ENCODE data around the gene AASDH. TPM values are rescaled to one million over a fixed set of nuclear protein-coding genes. Genes with fewer than 3 reads are reported as not detected.

Gene AASDH
- total and polyA plus RNA-seq, 9 donors = 5.0 to 16.7 (median 10.1) TPM

DNA sequence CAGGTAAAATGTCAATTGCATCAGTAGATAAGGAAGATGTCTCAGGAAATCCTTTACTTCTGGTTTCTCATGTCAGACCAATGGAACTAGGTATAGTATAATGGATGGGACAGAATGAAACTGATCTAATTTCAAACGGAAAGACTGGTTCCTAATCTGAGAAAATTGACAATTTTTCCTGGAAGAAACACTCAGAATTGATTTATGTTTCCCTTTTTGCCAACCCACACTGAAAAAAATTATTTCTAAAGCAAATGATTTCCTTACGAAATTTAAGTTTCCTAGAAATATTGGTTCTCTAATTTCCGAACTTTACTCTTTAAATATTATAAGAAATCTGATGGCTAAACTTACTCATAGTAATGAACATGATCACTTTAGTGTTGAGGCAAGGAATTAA is 29.1 kb upstream of the AASDH start:
- DNase-seq = no peak
- no peaks in the 10 kb centered on the region for H3K27me3 ChIP-seq
- H3K4me1 ChIP-seq (ENCODE audit: insufficient read depth) = no peaks in the 10 kb centered on the region
- WGBS, 3 donors = 73 to 80% (median 78%) methylated on average over 3 of the region's 3 CpGs
- no peaks in the 10 kb centered on the region for H3K36me3 ChIP-seq
- H3K27ac ChIP-seq = no peak overlapping the region
- intact Hi-C loops (cut with DNase I) = no loop called here
- no peaks in the 10 kb centered on the region for H3K9me3 ChIP-seq
- TF ChIP-seq EP300 (IDR thresholded peaks at IDR 0.05) = no peak
- TF ChIP-seq POLR2A (IDR thresholded peaks at IDR 0.05) = no peak
- TF ChIP-seq, protein P1, sequence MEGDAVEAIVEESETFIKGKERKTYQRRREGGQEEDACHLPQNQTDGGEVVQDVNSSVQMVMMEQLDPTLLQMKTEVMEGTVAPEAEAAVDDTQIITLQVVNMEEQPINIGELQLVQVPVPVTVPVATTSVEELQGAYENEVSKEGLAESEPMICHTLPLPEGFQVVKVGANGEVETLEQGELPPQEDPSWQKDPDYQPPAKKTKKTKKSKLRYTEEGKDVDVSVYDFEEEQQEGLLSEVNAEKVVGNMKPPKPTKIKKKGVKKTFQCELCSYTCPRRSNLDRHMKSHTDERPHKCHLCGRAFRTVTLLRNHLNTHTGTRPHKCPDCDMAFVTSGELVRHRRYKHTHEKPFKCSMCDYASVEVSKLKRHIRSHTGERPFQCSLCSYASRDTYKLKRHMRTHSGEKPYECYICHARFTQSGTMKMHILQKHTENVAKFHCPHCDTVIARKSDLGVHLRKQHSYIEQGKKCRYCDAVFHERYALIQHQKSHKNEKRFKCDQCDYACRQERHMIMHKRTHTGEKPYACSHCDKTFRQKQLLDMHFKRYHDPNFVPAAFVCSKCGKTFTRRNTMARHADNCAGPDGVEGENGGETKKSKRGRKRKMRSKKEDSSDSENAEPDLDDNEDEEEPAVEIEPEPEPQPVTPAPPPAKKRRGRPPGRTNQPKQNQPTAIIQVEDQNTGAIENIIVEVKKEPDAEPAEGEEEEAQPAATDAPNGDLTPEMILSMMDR (IDR thresholded peaks at IDR 0.05) = no peak
- H3K4me3 ChIP-seq = no peak overlapping the region

DNA sequence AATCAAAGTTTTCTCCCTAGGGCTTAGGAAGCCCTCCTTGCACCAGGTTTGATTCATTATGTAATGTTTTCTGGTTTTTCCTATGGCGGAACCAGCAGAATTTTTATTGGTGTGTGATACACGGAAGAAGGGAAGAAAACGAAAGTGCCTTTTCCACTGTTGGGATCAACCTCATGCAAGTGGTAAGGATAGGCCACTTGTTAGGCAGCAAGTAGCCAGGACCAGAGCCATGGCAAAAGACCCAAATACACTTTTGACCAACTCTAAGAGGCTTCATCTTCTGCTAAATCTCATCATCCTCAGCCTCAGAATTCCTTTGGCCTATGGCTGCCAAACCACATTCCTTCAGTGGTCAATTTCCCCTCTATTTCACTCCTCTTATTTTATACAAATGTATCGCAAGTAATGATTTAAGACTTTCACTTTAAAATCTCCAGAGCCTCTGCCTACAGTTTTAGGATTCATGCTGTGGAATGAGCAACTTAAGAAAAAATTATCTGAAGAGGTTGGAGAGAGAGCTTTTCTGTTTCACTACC is 26.9 kb upstream of the AASDH start:
- H3K9me3 ChIP-seq = no peaks in the 10 kb centered on the region
- WGBS, 3 donors = 74 to 77% (median 76%) methylated on average over 4 of the region's 4 CpGs
- H3K4me3 ChIP-seq = no peak overlapping the region
- TF ChIP-seq, protein P1 (IDR thresholded peaks at IDR 0.05) = no peak
- TF ChIP-seq EP300 (IDR thresholded peaks at IDR 0.05) (no peak), POLR2A (IDR thresholded peaks at IDR 0.05) (no peak)
- no peaks in the 10 kb centered on the region for H3K36me3 ChIP-seq
- intact Hi-C loops (cut with DNase I) = no loop called here
- no peak for DNase-seq
- no peaks in the 10 kb centered on the region for H3K4me1 ChIP-seq (ENCODE audit: insufficient read depth)
- H3K27ac ChIP-seq = peak overlapping the region in 1 of 2 donors; percentile 39
- no peaks in the 10 kb centered on the region for H3K27me3 ChIP-seq

DNA sequence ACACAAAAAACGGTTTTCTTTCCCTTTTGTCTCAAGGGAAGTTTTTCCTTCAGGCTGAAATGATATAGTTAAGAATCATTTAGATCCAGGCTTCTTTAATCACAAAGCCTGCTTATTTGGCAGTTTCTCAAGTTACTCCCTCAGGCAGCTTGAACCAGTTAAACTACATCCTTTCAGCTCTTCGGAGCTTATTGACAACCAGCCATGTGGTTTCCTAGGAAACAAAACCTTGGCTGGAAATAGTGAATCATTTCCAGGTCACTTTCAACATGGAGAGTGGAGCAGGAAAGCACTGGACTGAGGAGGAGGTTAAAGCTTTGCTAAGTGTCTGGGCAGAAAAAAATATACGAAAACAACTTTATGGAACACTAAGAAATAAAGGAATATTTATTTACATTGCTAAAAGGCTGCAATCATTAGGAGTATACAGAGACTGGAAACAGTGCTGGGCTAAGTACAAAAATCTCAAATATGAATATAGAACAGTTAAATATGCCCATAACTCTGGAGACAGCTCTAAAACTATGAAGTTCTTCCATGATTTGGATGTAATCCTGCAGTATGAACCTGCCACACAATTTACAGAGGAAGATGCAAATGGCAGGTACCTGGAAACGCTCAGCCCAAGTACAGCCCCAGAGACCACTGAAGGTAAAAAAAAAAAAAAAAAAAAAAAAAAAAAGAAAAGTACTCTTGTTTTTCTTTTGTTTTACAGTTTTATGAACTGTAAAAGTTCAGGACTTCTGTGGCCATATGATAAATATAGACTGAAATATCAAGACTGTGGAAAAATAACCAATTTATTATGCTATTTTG is 23.2 kb upstream of the AASDH start:
- Histone ChIP-seq H3K36me3 (no peaks in the 10 kb centered on the region), H3K27me3 (no peaks in the 10 kb centered on the region), H3K27ac (peak overlapping the region in 1 of 2 donors; percentile 12), H3K9me3 (no peaks in the 10 kb centered on the region), H3K4me3 (peak overlapping the region; percentile 1), H3K4me1 (ENCODE audit: insufficient read depth) (no peaks in the 10 kb centered on the region)
- DNase-seq = peak in 3 of 5 donors; percentile 31 to 76 (median 32)
- 8 to 11% (median 8%) methylated on average over 4 of the region's 4 CpGs for WGBS, 3 donors
- no peak for TF ChIP-seq EP300 (IDR thresholded peaks at IDR 0.05)
- TF ChIP-seq, protein P1 (IDR thresholded peaks at IDR 0.05) = no peak
- TF ChIP-seq POLR2A (IDR thresholded peaks at IDR 0.05) = no peak
- intact Hi-C loops (cut with DNase I) = no loop called here

DNA sequence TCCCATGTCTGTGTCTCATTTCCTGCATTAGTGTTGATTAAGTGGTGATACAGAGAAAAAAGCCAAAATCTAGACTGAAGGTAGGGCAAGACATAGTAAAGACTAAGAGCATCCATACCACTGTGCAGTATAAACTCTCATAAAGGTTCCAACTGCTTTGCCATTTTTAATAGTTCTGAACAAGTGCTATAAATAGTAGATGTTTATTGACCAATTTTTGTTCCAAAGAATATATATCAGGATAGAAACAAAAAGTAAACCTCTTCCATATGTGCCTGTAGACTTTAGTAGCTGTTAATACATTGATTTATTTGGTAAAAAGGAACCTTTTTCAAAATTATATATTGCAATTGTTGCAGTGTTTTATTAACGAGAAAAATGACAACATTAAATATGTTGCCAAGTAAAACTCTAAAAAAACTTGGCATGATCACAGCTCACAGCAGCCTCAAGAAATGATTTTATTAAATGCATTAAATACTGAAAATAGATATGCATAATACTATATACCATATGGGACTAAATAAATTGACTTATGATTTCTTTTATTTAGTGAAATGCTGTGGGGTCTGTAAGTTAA is 22.3 kb upstream of the AASDH start:
- intact Hi-C loops (cut with DNase I) = no loop called here
- TF ChIP-seq, protein P1 (IDR thresholded peaks at IDR 0.05) = no peak
- no peak for TF ChIP-seq EP300 (IDR thresholded peaks at IDR 0.05)
- no peak for TF ChIP-seq POLR2A (IDR thresholded peaks at IDR 0.05)
- Histone ChIP-seq H3K36me3 (no peaks in the 10 kb centered on the region), H3K27me3 (no peaks in the 10 kb centered on the region), H3K4me3 (no peak overlapping the region), H3K4me1 (ENCODE audit: insufficient read depth) (no peaks in the 10 kb centered on the region), H3K9me3 (no peaks in the 10 kb centered on the region), H3K27ac (no peak overlapping the region)
- DNase-seq = no peak
- WGBS, 3 donors = 1 to 9% (median 2%) methylated on average over 1 of the region's 1 CpG
